Bone marrow (tissue), 2 donors: ENCODE data around the gene CIITA.

Experiments
- DNase-seq, 2 donors: peaks; one replicate each; lab custom pipeline; 2025; lab: John Stamatoyannopoulos, UW

The CIITA gene

DNA sequence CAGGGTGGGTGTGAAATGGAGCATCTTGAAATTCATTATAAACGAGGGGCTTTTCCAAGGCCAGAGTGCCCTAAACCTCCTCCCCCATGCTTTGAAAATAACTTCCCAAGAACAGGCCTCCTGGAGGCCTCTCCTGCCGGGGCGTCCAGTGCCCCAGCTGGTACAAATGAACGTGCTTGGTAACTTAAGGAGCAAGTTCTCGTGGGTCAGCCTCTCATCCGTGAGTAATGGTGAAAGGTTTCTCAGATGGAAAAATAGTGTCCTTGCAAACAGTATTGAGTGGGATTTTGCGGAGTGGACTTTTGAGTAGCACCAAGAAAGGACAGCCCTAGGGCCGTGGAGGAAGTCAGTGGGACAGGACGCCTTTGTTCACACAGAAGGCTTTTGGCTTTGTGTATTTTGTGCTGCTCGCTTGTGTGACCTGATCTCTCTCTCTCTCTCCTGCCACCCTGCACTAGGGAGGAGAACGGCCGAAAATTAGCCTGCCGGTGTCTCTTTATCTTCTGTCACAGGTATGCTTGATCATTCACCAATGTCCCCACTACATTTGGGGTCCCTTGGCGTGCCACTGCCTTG is 102.0 kb downstream of the CIITA start:
- no peak for DNase-seq

DNA sequence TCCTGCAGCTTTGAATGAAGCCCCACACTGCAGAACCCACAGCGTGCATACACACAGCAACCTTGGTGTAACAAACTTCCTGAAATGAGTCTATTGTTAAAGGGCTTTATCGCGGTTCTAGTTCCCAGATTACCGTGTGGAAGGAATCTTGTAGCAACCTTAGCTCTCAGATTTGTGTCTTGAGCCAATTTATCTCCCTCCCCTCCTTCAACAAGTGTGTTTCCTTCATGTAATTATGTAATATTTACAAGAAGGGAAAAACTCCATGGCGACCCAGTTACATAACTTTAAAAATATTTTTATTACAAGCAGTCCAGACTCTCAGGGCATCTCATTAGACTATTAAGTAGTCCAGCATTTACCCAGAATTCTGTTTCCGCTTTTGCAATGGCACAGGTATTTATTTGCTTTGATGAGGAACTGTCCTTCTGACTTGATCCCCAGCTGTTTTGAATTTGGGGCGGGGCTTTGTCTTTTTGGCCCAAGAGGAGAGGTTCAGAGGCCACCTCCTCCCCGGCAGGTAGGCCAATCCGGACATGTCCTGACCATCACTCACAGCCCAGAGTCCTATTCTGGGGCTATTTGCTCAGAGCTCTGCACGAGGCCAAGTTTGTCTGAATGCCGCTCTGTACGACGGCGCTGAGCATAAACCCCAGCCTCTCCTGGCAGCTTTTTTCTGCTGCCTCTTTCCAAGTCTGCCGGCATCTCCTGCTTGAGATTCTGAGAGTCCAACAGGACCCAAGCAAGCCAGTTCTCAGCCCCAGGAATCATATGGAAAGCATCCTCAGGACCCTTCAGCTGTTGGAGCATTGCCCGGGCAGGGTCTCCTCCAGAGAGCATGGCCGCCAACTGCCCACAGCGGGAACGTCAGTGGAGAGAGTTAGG is 103.0 kb downstream of the CIITA start:
- DNase-seq, result no peak

DNA sequence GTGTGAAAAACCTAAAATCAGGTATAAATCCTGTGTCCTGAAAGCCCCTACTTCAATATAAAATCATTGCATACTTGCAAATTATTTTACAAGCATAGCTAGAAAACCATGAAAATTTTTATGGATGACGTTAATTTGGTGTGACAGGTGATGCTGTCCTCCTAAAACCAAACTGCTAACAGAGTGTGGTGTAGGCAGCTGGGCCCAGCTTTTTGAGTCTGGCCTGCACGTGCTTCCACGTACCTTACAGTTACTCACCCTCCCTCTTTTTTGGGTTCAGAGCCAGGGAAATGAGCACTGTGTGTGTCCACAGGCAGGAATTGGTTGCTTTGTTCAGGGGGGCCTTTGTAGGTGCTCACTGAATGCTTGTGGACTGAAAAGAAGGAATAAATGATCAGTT is 103.8 kb downstream of the CIITA start:
- no peak for DNase-seq

DNA sequence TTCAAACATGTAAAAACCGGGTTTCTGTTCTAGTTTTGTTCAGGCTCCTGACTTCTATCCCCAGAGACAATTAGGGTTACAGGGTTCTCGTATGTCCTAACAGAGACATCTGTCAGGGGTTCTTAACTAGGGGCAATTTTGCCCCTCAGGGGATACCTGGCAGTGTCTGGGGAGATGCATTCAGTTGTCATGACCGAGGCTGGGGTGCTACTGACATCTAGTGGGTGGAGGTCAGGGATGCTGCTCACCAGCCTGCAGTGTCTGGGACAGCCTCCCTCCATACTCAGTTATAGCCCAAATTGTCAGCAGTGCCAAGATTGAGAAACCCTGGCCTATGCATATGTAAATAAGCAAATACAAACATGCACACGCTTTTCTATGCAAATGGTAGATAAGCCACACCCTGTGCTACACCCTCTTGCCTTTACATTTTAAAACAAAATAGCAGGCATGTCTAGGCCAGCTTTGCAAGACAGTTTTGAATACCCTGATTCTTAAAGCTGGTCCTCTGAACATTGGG is 104.8 kb downstream of the CIITA start:
- DNase-seq, result no peak

DNA sequence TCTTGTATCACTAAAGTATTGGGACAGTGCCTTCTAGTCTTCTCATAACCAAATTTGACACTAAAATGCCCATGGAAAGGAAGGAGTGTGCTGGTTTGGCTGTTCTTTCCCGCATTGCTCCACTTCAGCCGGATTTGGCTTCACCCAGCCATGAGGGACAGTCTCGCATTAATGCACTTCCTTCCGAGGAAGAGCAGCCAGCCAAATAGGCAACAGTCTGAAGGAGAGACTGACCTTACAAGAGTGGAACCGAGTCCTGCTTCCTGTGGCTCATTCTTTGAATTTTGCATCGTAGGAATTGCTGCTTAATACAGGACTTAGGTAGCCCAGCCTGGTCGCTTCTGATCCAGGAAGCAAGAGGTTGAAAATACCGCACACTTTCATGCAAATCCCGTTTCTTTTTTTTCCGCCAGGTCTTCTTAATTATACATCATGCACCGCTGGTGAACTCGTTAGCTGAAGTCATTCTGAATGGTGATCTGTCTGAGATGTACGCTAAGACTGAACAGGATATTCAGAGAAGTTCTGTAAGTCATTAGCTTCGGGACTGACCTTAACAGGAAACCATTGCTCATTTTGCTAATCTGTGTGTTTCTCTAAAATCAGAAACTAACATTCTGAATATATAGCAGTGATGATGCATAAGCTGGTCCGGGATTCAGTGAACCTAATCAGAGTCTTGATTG is 105.6 kb downstream of the CIITA start:
- DNase-seq, result no peak

DNA sequence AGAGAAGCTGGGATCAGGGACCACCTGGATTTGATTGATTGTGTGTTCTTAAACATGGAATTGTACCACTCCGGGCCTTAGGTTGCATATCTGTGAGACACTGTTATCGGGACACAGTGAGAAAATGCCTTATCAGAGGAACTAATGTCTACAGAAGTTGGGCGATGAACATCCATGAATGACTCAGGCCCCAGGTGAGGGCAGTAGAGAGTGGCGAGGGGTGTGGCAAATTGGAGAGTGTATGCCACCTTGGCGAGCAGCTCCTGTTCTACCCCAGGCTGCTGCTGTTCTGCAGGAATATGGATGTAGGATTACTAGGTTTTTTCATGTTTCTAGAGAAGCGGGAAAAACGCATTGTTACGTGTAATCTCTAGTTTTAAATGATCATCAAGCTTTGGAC is 106.2 kb downstream of the CIITA start:
- no peak for DNase-seq

DNA sequence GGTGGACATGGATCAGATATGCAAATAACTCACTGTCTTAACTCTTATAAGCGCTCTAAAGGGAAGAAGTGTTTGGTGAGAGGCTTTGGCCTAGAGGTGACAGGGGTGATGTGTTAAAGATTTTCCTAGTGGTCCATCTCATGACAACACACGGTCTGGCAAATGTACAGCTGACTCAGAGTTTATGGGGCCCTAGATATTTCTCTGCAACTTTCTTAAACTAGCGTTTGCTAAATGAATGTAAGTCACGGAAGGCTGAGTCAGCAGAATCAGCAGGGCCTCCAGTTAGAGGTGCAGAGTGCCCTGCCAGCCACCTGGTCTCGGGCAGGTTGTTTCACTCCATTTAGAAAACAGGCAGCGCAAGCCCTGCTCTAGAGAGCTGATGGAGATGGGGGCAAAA is 107.5 kb downstream of the CIITA start:
- DNase-seq, result no peak
